ENCODE results near the gene YIPF7.

YIPF7 gene

GRCh38 chr4:44583393-44583792 is 68.0 kb downstream of the YIPF7 start:
- no peak for DNase-seq

GRCh38 chr4:44580231-44580630 is 71.2 kb downstream of the YIPF7 start:
- DNase-seq, result no peak

- DNase-seq, result no peak
These were observed 72.5 kb downstream of the YIPF7 start for GRCh38 chr4:44578954-44579353.

Measured in activated CD8-positive, alpha-beta memory T cell treated with anti-CD3 and anti-CD28 coated beads for 24 hours (primary cell).